IMR-90 (cell line): ENCODE measurements around the gene MMAB. TPM values are rescaled to one million over a fixed set of nuclear protein-coding genes. Genes with fewer than 3 reads are reported as not detected.
A peak's percentile ranks its signal among the peaks of the same experiment; 100 is the strongest.

ENCODE experiments used
- ATAC-seq: fragments of 200-7000 bp; cut with Tn5 transposase; 2 replicates; pipeline ENCODE4 v1.9.1; 2020; ENCODE audit warnings: low read depth, mild to moderate bottlenecking, moderate library complexity
- BruUV-seq: library from RNA; stranded (reverse); fragments of 400-500 nt; replicated peaks from 2 replicates; lab custom pipeline; 2021; lab: Mats Ljungman, UMichigan
- CTCF ChIA-PET: fragments of 300-600 bp; formaldehyde crosslinking; extraction: SDS; loops from one replicate; lab custom pipeline; 2021; ENCODE audit warnings: antibody characterized with exemption; lab: Yijun Ruan, JAX
- POLR2A ChIA-PET: fragments of 300-600 bp; sonication (Branson Sonifier 250); formaldehyde crosslinking; loops from one replicate; lab custom pipeline; 2022; ENCODE audit warnings: antibody characterized with exemption; ENCODE audit not compliant: unreplicated experiment; lab: Charles Lee
- DNase-seq: peaks from one replicate; pipeline ENCODE4 v3.0.0; 2013
- H2AFZ ChIP-seq: replicated peaks from 2 replicates; pipeline ENCODE3; 2013; ENCODE audit warnings: low read length, mild to moderate bottlenecking; ENCODE audit not compliant: poor library complexity
- H2AK5ac ChIP-seq: 2 replicates; pipeline ENCODE4 v1.6.1; 2013; ENCODE audit warnings: low read depth, low read length, inconsistent platforms
- H2AK9ac ChIP-seq: replicated peaks from 2 replicates; pipeline ENCODE3; 2013; ENCODE audit warnings: mild to moderate bottlenecking, low read depth, low read length, moderate library complexity; ENCODE audit not compliant: poor library complexity
- H2BK120ac ChIP-seq: 2 replicates; pipeline ENCODE4 v1.6.1; 2013; ENCODE audit warnings: low read depth, low read length, inconsistent platforms
- H2BK15ac ChIP-seq: 3 replicates; pipeline ENCODE4 v1.6.1; 2013; ENCODE audit warnings: low read depth, low read length, inconsistent platforms
- H2BK20ac ChIP-seq: 2 replicates; pipeline ENCODE4 v1.6.1; 2013; ENCODE audit warnings: low read depth, mild to moderate bottlenecking, inconsistent platforms, low read length, moderate library complexity
- H2BK5ac ChIP-seq: 2 replicates; pipeline ENCODE4 v1.6.1; 2013; ENCODE audit warnings: mild to moderate bottlenecking, low read depth, low read length, inconsistent platforms; ENCODE audit not compliant: poor library complexity, severe bottlenecking
- H3K14ac ChIP-seq: replicated peaks from 2 replicates; pipeline ENCODE4 v1.6.1; 2013; ENCODE audit warnings: low read depth, low read length, inconsistent platforms
- H3K18ac ChIP-seq: 2 replicates; pipeline ENCODE4 v1.6.1; 2013; ENCODE audit warnings: low read depth, low read length, control low read depth
- H3K23ac ChIP-seq: 2 replicates; pipeline ENCODE4 v1.6.1; 2013; ENCODE audit warnings: low read depth, low read length, inconsistent platforms
- H3K27ac ChIP-seq: 2 replicates; pipeline ENCODE4 v1.5.1; 2013; ENCODE audit warnings: mild to moderate bottlenecking, control low read depth, low read length; ENCODE audit not compliant: insufficient read depth
- H3K27me3 ChIP-seq: 2 replicates; pipeline ENCODE4 v1.6.1; 2013; ENCODE audit warnings: low read length; ENCODE audit not compliant: control insufficient read depth, insufficient read depth
- H3K36me3 ChIP-seq: 2 replicates; pipeline ENCODE4 v1.6.1; 2013; ENCODE audit warnings: low read length, mixed read lengths; ENCODE audit not compliant: control insufficient read depth, insufficient read depth
- H3K4ac ChIP-seq: 2 replicates; pipeline ENCODE4 v1.6.1; 2013; ENCODE audit warnings: low read depth, low read length, inconsistent platforms
- H3K4me1 ChIP-seq: 2 replicates; pipeline ENCODE4 v1.6.1; 2013; ENCODE audit warnings: low read length, mixed read lengths; ENCODE audit not compliant: control insufficient read depth, insufficient read depth
- H3K4me2 ChIP-seq: 2 replicates; pipeline ENCODE4 v1.6.1; 2013; ENCODE audit warnings: low read depth, mild to moderate bottlenecking, control low read depth, low read length, moderate library complexity
- H3K4me3 ChIP-seq: 2 replicates; pipeline ENCODE4 v1.5.1; 2013; ENCODE audit warnings: low read depth, mild to moderate bottlenecking, control low read depth, low read length, moderate library complexity; ENCODE audit not compliant: insufficient read depth
- H3K56ac ChIP-seq: 2 replicates; pipeline ENCODE4 v1.6.1; 2013; ENCODE audit warnings: low read length, inconsistent platforms; ENCODE audit not compliant: insufficient read depth; ENCODE audit errors: extremely low read depth
- H3K79me1 ChIP-seq, 2 experiments: 2 replicates each; pipeline ENCODE4 v1.6.1; 2013; ENCODE audit warnings: low read length in 2 of 2, inconsistent platforms in 1 of 2, low read depth in 1 of 2
- H3K9ac ChIP-seq: 2 replicates; pipeline ENCODE4 v1.6.1; 2013; ENCODE audit warnings: low read depth, low read length, control low read depth
- H3K9me1 ChIP-seq: 2 replicates; pipeline ENCODE4 v1.6.1; 2013; ENCODE audit warnings: low read length, inconsistent platforms; ENCODE audit not compliant: insufficient read depth
- H3K9me3 ChIP-seq: 2 replicates; pipeline ENCODE4 v1.6.1; 2013; ENCODE audit warnings: low read length; ENCODE audit not compliant: control insufficient read depth, insufficient read depth
- H4K20me1 ChIP-seq: 2 replicates; pipeline ENCODE4 v1.6.1; 2013; ENCODE audit warnings: low read length, inconsistent platforms; ENCODE audit not compliant: insufficient read depth
- H4K5ac ChIP-seq: 2 replicates; pipeline ENCODE4 v1.6.1; 2013; ENCODE audit warnings: mild to moderate bottlenecking, low read depth, low read length, control low read depth
- H4K8ac ChIP-seq, 2 experiments: 2 replicates each; pipeline ENCODE4 v1.6.1; 2013; ENCODE audit warnings: low read depth in 2 of 2, low read length in 2 of 2, control low read depth in 1 of 2, inconsistent platforms in 1 of 2
- H4K91ac ChIP-seq: 2 replicates; pipeline ENCODE4 v1.6.1; 2013; ENCODE audit warnings: low read depth, low read length, inconsistent platforms; ENCODE audit not compliant: insufficient read depth
- BHLHE40 ChIP-seq: fragments of 150-350 bp; IDR thresholded peaks from 2 replicates; pipeline ENCODE4 v1.6.1; 2016; ENCODE audit warnings: mild to moderate bottlenecking, low read depth, low read length
- CEBPB ChIP-seq: IDR thresholded peaks from 2 replicates; pipeline ENCODE4 v1.6.1; 2012; ENCODE audit warnings: low read depth, low read length, improper control_type of control experiment
- CTCF ChIP-seq: conservative IDR thresholded peaks from 2 replicates; pipeline ENCODE4 v1.5.1; 2012; ENCODE audit warnings: mild to moderate bottlenecking, low read depth, low read length, improper control_type of control experiment
- FOS ChIP-seq: fragments of 150-350 bp; IDR thresholded peaks from 2 replicates; pipeline ENCODE4 v1.6.1; 2016; ENCODE audit warnings: low read depth, low read length
- MAFK ChIP-seq: IDR thresholded peaks from 2 replicates; pipeline ENCODE4 v1.6.1; 2012; ENCODE audit warnings: low read depth, low read length, improper control_type of control experiment
- MAZ ChIP-seq: IDR thresholded peaks from 2 replicates; pipeline ENCODE4 v1.6.1; 2012; ENCODE audit warnings: low read depth, mild to moderate bottlenecking, low read length, improper control_type of control experiment, moderate library complexity, borderline replicate concordance
- MXI1 ChIP-seq: IDR thresholded peaks from 2 replicates; pipeline ENCODE4 v1.6.1; 2012; ENCODE audit warnings: low read depth, mild to moderate bottlenecking, low read length, moderate library complexity, borderline replicate concordance
- NFE2L2 ChIP-seq: fragments of 150-350 bp; IDR thresholded peaks from 2 replicates; pipeline ENCODE4 v1.6.1; 2016; ENCODE audit warnings: low read depth, mild to moderate bottlenecking, low read length
- RAD21 ChIP-seq: IDR thresholded peaks from 2 replicates; pipeline ENCODE4 v1.6.1; 2012; ENCODE audit warnings: low read length, improper control_type of control experiment
- RCOR1 ChIP-seq: IDR thresholded peaks from 2 replicates; pipeline ENCODE4 v1.6.1; 2012; ENCODE audit warnings: mild to moderate bottlenecking, low read length, improper control_type of control experiment; ENCODE audit not compliant: insufficient replicate concordance
- RFX5 ChIP-seq: IDR thresholded peaks from 2 replicates; pipeline ENCODE4 v1.8.0; 2012; ENCODE audit warnings: low read depth, mild to moderate bottlenecking, low read length, moderate library complexity
- SMC3 ChIP-seq: fragments of 150-350 bp; IDR thresholded peaks from 2 replicates; pipeline ENCODE4 v1.6.1; 2016; ENCODE audit warnings: low read depth, mild to moderate bottlenecking, antibody characterized with exemption, low read length, moderate library complexity
- WGBS, 2 experiments: methylation state at CpG; one replicate each; pipeline versions ENCODE4 v1.1.5 to v1.1.7; 2013; ENCODE audit warnings: missing lambda C conversion rate in 2 of 2; ENCODE audit not compliant: insufficient read length in 1 of 2; ENCODE audit errors: extremely low coverage in 2 of 2; 5-methylcytosine and 5-hydroxymethylcytosine counted together
- dilution Hi-C: fragments of 300-500 bp; cut with HindIII; formaldehyde crosslinking; loops from one replicate; pipeline ENCODE4 v1.14.3; 2018; ENCODE audit warnings: low sequenced_read_pairs; ENCODE audit not compliant: unreplicated experiment
- in situ Hi-C: fragments of 300-500 bp; cut with MboI; formaldehyde crosslinking; loops from 3 replicates; pipeline ENCODE4 v1.14.3; 2019; ENCODE audit warnings: low sequenced_read_pairs, inconsistent platforms, mixed read lengths
- intact Hi-C: fragments of 100-400 bp; cut with micrococcal nuclease; formaldehyde crosslinking; loops from 2 replicates; pipeline ENCODE4 v1.10.0; 2022
- polyA plus RNA-seq, 3 experiments: library from polyadenylated mRNA; depleted of rRNA; stranded (reverse); fragments of >200 nt; gene quantifications; 2 replicates each; pipeline ENCODE4 v1.2.3, GENCODE V29; 2012; ENCODE audit warnings: low replicate concordance in 1 of 3
- total RNA-seq: library from RNA; depleted of rRNA; stranded (reverse); fragments of >200 nt; gene quantifications from 2 replicates; pipeline ENCODE4 v1.2.3, GENCODE V29; 2012
- TF ChIP-seq, protein P1 (sequence below): fragments of 150-350 bp; IDR thresholded peaks from 2 replicates; pipeline ENCODE4 v1.6.1; 2017; ENCODE audit warnings: mild to moderate bottlenecking, antibody characterized with exemption, low read length, low read depth
- TF ChIP-seq, protein P2 (sequence below): fragments of 150-350 bp; IDR thresholded peaks from 2 replicates; pipeline ENCODE4 v1.6.1; 2016; ENCODE audit warnings: low read depth, mild to moderate bottlenecking, low read length, moderate library complexity, borderline replicate concordance

Gene MMAB
- total and polyA plus RNA-seq, 2 of the 4 experiments (the other 2 are of a cell fraction): 16.5 to 16.9 TPM

DNA sequence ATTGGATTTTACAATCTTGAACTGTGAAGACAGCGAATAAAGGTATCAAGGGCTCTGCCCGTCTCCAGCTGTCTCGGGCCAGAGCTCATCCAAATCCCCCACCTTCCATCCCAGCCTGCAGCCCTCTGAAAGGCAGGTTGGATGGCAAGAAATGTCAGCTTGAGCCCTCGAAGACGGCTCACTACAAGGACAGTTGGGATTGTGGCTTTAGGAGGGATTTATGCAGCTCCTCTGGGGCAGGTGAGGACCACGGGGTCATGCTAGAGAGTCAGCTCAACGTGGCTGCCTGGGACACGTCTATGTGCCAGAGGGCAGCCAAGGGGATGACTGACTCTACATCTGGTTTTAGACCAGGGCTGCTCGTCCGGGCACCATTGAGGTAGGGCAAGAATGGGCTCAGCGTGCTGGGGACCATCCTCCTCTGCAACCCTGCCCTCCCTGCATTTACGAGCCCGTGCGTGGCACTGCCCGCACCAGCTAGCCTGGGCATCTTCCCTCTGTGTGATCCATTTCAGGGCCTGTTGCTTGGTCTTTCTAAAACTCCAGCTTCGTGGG, 16.5 kb upstream of the MMAB start:
- ATAC-seq (no peak), DNase-seq (no peak)
- no peak overlapping the region for H4K8ac ChIP-seq
- no peak overlapping the region for H2BK120ac ChIP-seq
- no peaks in the 10 kb centered on the region for H3K79me1 ChIP-seq
- TF ChIP-seq RCOR1 (no peak), MXI1 (no peak), NFE2L2 (no peak), CTCF (no peak), CEBPB (no peak), RAD21 (no peak), MAFK (no peak), RFX5 (no peak), FOS (no peak), BHLHE40 (no peak), SMC3 (no peak), MAZ (no peak)
- TF ChIP-seq, protein P1, sequence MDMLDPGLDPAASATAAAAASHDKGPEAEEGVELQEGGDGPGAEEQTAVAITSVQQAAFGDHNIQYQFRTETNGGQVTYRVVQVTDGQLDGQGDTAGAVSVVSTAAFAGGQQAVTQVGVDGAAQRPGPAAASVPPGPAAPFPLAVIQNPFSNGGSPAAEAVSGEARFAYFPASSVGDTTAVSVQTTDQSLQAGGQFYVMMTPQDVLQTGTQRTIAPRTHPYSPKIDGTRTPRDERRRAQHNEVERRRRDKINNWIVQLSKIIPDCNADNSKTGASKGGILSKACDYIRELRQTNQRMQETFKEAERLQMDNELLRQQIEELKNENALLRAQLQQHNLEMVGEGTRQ: no peak
- TF ChIP-seq, protein P2, sequence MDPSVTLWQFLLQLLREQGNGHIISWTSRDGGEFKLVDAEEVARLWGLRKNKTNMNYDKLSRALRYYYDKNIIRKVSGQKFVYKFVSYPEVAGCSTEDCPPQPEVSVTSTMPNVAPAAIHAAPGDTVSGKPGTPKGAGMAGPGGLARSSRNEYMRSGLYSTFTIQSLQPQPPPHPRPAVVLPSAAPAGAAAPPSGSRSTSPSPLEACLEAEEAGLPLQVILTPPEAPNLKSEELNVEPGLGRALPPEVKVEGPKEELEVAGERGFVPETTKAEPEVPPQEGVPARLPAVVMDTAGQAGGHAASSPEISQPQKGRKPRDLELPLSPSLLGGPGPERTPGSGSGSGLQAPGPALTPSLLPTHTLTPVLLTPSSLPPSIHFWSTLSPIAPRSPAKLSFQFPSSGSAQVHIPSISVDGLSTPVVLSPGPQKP: no peak
- H2BK5ac ChIP-seq: no peak overlapping the region
- in situ Hi-C loops: loop anchor here (5.0 kb wide), 1 partner anchor 183 kb away; no protein-coding TSS in a partner anchor
- H2AK9ac ChIP-seq: peak overlapping the region; percentile 26
- H2BK15ac ChIP-seq: no peak overlapping the region
- H3K36me3 ChIP-seq: no peaks in the 10 kb centered on the region
- H3K9ac ChIP-seq: no peak overlapping the region
- H3K56ac ChIP-seq: no peak overlapping the region
- no TSS peak for BruUV-seq
- 92% methylated on average over 5 of the region's 16 CpGs; no CpG with 5 or more reads in 1 of the 2 experiments for WGBS, 2 experiments
- no peak overlapping the region for H3K23ac ChIP-seq
- ChIA-PET POLR2A (no interaction called here), CTCF (interaction anchor here (0.9 kb wide), 1 partner anchor 8 kb away, joined by 7 read pairs; no protein-coding TSS in a partner anchor)
- no peak overlapping the region for H3K18ac ChIP-seq
- no peak overlapping the region for H2AK5ac ChIP-seq
- H3K27ac ChIP-seq: no peak overlapping the region
- H3K4me2 ChIP-seq: no peak overlapping the region
- peaks cover 4% of the 10 kb centered on the region; the same call in 1 of the 2 replicates for H3K9me1 ChIP-seq
- no peak overlapping the region for H2BK20ac ChIP-seq
- no peak overlapping the region for H3K4ac ChIP-seq
- no peak overlapping the region for H3K4me3 ChIP-seq
- H4K91ac ChIP-seq: no peak overlapping the region
- H4K5ac ChIP-seq: no peak overlapping the region
- H3K14ac ChIP-seq: no peak overlapping the region
- no peaks in the 10 kb centered on the region for H3K9me3 ChIP-seq
- no peaks in the 10 kb centered on the region for H4K20me1 ChIP-seq
- dilution Hi-C loops: no loop called here
- no peaks in the 10 kb centered on the region for H3K4me1 ChIP-seq
- no peak overlapping the region for H2AFZ ChIP-seq
- intact Hi-C loops: no loop called here
- H3K27me3 ChIP-seq: no peaks in the 10 kb centered on the region
